ENCODE measurements around the gene RPRD2.

DNA sequence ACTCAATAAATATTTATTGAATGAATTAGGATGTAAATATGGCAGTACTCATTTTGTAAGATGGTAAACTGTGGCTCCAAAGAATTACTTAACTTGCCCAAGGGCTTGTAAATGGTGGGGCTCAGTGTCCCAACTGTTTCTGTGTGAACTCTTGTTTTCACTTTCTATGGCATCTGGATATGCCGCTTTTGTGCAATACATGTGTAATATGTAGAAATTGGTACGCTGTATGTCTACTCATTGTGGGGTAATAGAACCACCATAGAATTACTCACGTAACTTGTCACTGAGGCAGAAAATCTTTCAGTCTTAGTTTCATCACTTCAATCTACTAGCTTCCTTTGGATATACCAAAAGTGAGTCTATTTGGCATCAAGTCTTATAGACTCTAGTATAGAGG is 41.6 kb upstream of the RPRD2 start:
- TF ChIP-seq, protein P1, sequence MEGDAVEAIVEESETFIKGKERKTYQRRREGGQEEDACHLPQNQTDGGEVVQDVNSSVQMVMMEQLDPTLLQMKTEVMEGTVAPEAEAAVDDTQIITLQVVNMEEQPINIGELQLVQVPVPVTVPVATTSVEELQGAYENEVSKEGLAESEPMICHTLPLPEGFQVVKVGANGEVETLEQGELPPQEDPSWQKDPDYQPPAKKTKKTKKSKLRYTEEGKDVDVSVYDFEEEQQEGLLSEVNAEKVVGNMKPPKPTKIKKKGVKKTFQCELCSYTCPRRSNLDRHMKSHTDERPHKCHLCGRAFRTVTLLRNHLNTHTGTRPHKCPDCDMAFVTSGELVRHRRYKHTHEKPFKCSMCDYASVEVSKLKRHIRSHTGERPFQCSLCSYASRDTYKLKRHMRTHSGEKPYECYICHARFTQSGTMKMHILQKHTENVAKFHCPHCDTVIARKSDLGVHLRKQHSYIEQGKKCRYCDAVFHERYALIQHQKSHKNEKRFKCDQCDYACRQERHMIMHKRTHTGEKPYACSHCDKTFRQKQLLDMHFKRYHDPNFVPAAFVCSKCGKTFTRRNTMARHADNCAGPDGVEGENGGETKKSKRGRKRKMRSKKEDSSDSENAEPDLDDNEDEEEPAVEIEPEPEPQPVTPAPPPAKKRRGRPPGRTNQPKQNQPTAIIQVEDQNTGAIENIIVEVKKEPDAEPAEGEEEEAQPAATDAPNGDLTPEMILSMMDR (IDR thresholded peaks at IDR 0.05), result no peak
- TF ChIP-seq POLR2A (IDR thresholded peaks at IDR 0.05), result no peak
